ENCODE measurements around the gene KLRC1. TPM values are rescaled to one million over a fixed set of nuclear protein-coding genes. Genes with fewer than 3 reads are reported as not detected.

The KLRC1 gene
- total and polyA plus RNA-seq, 2 of the 8 experiments (the other 6 are each of a cell fraction or from before 2014, with no cell fraction given): not detected

DNA sequence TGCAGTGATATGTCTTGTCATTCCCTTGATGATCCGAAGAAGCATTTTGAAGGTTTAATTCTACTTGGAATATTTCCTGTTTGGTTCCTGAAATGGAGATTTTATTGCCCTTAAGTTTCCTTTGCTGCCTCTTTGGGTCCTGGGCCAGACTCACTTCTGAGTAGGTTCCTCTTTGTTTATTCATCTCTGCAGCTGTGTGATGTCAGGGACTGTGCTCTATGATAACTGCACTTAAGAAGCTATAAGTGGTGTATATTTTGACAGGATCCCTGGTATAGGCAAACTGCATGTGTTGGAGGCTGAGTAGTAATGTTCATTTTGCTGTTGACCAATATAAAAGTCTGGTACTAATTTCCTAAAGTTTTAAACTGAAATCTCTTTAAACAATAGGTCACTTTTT lies 43.8 kb downstream of the KLRC1 start, which contains the start of gene KLRC4:
KLRC4 (minus strand) TSS at position 366 of the 400 bp plus-strand sequence; CDS start at position 184, 182 bp downstream.
- ChIA-PET CTCF (ENCODE audit: partially characterized antibody) (no interaction called here), POLR2A (ENCODE audit: partially characterized antibody) (no interaction called here)
- H2BK5ac ChIP-seq (ENCODE audit: low read depth, low read length): no peak within 1 kb of the TSS
- no peak within 1 kb of the TSS for H3K4me3 ChIP-seq (ENCODE audit: extremely low read depth in 1 of 4, insufficient read depth in 2 of 4, low read depth in 3 of 4, low read length in 4 of 4)
- no peak within 1 kb of the TSS for H3K18ac ChIP-seq (ENCODE audit: extremely low read depth, low read length)
- no peaks in the 10 kb centered on the region for H3K4me1 ChIP-seq (replicated peaks in 1 of 4; ENCODE audit: control insufficient read depth in 3 of 4, insufficient read depth in 4 of 4, low read length in 3 of 4)
- H3K4ac ChIP-seq (replicated peaks; ENCODE audit: insufficient read length, low read depth, low read length): no peak within 1 kb of the TSS
- WGBS, 2 experiments (ENCODE audit: extremely low coverage in 1 of 2, insufficient coverage in 1 of 2, insufficient read length in 1 of 2, insufficient replicate concordance in 2 of 2, low coverage in 1 of 2, low lambda C conversion rate in 2 of 2, missing lambda C conversion rate in 1 of 2): 57% methylated on average over 1 of the region's 1 CpG; no CpG with 5 or more reads in 1 of the 2 experiments
- no peak within 1 kb of the TSS for H3K56ac ChIP-seq (replicated peaks; ENCODE audit: insufficient read length, low read depth, low read length)
- no peaks in the 10 kb centered on the region for H3K23me2 ChIP-seq (ENCODE audit: low read depth, low read length)
- H3K27ac ChIP-seq (ENCODE audit: low read depth, low read length): no peak within 1 kb of the TSS
- H2BK12ac ChIP-seq (ENCODE audit: low read depth, low read length): no peak within 1 kb of the TSS
- no peak within 1 kb of the TSS for H3K14ac ChIP-seq (ENCODE audit: insufficient read length)
- H3K4me2 ChIP-seq (ENCODE audit: insufficient read depth in 1 of 2, low read depth in 2 of 2, low read length in 2 of 2): no peak within 1 kb of the TSS
- H2AFZ ChIP-seq (ENCODE audit: low read length): no peak within 1 kb of the TSS; the same call in 1 of the 2 replicates
- no peaks in the 10 kb centered on the region for H3K79me2 ChIP-seq (ENCODE audit: control insufficient read depth in 1 of 2, insufficient read depth in 2 of 2, low read length in 2 of 2)
- FAIRE-seq: no peak
- no peaks in the 10 kb centered on the region for H4K20me1 ChIP-seq (replicated peaks in 1 of 2; ENCODE audit: control insufficient read depth in 1 of 2, insufficient read depth in 2 of 2, low read length in 2 of 2)
- no peak within 1 kb of the TSS for H2AK5ac ChIP-seq (ENCODE audit: low read depth, low read length)
- peaks cover 0 to 5% of the 10 kb centered on the region in 2 experiments; a peak in 1 of 4 replicates for H3K9me3 ChIP-seq (ENCODE audit: insufficient read depth in 2 of 2, low read depth in 1 of 2, low read length in 1 of 2)
- H3K79me1 ChIP-seq (ENCODE audit: low read depth, low read length): no peaks in the 10 kb centered on the region
- DNase-seq (ENCODE audit: low read depth in 1 of 2, low spot score in 2 of 2): no peak
- no peak within 1 kb of the TSS for H3K23ac ChIP-seq (ENCODE audit: insufficient read length)
- no peak within 1 kb of the TSS for H2BK20ac ChIP-seq (ENCODE audit: low read length)
- no peaks in the 10 kb centered on the region for H3K36me3 ChIP-seq (ENCODE audit: control insufficient read depth in 2 of 4, insufficient read depth in 4 of 4, low read length in 3 of 4)
- no peak within 1 kb of the TSS for H2BK15ac ChIP-seq (ENCODE audit: low read length)
- H4K5ac ChIP-seq (ENCODE audit: insufficient read length, low read depth, low read length): no peak within 1 kb of the TSS
- H4K8ac ChIP-seq (ENCODE audit: extremely low read depth, insufficient read depth, low read length): no peak within 1 kb of the TSS
- no peaks in the 10 kb centered on the region for H3K27me3 ChIP-seq (replicated peaks in 1 of 4; ENCODE audit: control insufficient read depth in 3 of 4, extremely low read depth in 1 of 4, insufficient read depth in 3 of 4, low read length in 3 of 4)
- H3K9ac ChIP-seq (replicated peaks in 1 of 4; ENCODE audit: extremely low read depth in 1 of 4, low read depth in 3 of 4, low read length in 3 of 4): no peak within 1 kb of the TSS
- no peak within 1 kb of the TSS for H2BK120ac ChIP-seq (replicated peaks; ENCODE audit: low read depth, low read length)
- H4K91ac ChIP-seq (replicated peaks; ENCODE audit: insufficient read length, low read length): no peak within 1 kb of the TSS
- TF ChIP-seq ATF2 (IDR thresholded peaks at IDR 0.05; ENCODE audit: low read length) (no peak), RBBP5 (IDR thresholded peaks at IDR 0.05; ENCODE audit: borderline replicate concordance, low read depth, low read length) (no peak), SIN3A (conservative IDR thresholded peaks at IDR 0.05 in 1 of 2, IDR thresholded peaks at IDR 0.05 in 1 of 2; ENCODE audit: low read depth in 1 of 2, low read length in 2 of 2) (no peak), TAF7 (optimal IDR thresholded peaks at IDR 0.05; ENCODE audit: borderline replicate concordance, low read depth, low read length) (no peak), CREB1 (IDR thresholded peaks at IDR 0.05) (no peak), HDAC2 (IDR thresholded peaks at IDR 0.05; ENCODE audit: borderline replicate concordance in 1 of 2, low read depth in 2 of 2, low read length in 2 of 2) (no peak), POLR2AphosphoS5 (IDR thresholded peaks at IDR 0.05; ENCODE audit: low read depth, low read length) (no peak), GTF2F1 (IDR thresholded peaks at IDR 0.05; ENCODE audit: borderline replicate concordance, low read depth, low read length) (no peak), HDAC6 (IDR thresholded peaks at IDR 0.05; ENCODE audit: low read depth, low read length) (no peak)
- TF ChIP-seq, protein P1, sequence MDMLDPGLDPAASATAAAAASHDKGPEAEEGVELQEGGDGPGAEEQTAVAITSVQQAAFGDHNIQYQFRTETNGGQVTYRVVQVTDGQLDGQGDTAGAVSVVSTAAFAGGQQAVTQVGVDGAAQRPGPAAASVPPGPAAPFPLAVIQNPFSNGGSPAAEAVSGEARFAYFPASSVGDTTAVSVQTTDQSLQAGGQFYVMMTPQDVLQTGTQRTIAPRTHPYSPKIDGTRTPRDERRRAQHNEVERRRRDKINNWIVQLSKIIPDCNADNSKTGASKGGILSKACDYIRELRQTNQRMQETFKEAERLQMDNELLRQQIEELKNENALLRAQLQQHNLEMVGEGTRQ (IDR thresholded peaks at IDR 0.05; ENCODE audit: low read length): no peak
